ENCODE measurements around the gene GABRA5.

The GABRA5 gene

GRCh38 chr15:26934848-26935247 lies 68.0 kb downstream of the GABRA5 start:
- no peak for DNase-seq

GRCh38 chr15:26935322-26935721 lies 68.5 kb downstream of the GABRA5 start:
- no peak for DNase-seq

- no peak for DNase-seq
Observed at GRCh38 chr15:26936502-26936901, 69.6 kb downstream of the GABRA5 start.

- no peak for DNase-seq
Observed at GRCh38 chr15:26937134-26937533, 70.3 kb downstream of the GABRA5 start.

GRCh38 chr15:26939398-26939797 lies 72.5 kb downstream of the GABRA5 start:
- DNase-seq, result no peak

- no peak for DNase-seq
Observed at GRCh38 chr15:26941489-26941888, 74.6 kb downstream of the GABRA5 start.

- no peak for DNase-seq
Observed at GRCh38 chr15:26943866-26944265, 77.0 kb downstream of the GABRA5 start.

- DNase-seq, result no peak
Observed at GRCh38 chr15:26945046-26945445, 78.2 kb downstream of the GABRA5 start.

GRCh38 chr15:26950001-26950400 lies 83.1 kb downstream of the GABRA5 start:
- no peak for DNase-seq

- DNase-seq, result no peak
Observed at GRCh38 chr15:26954403-26954802, 87.5 kb downstream of the GABRA5 start.

- DNase-seq, result peak; percentile 72
Observed at GRCh38 chr15:26967719-26968269, 100.9 kb downstream of the GABRA5 start.

- no peak for DNase-seq
Observed at GRCh38 chr15:26968806-26969205, 101.9 kb downstream of the GABRA5 start.

- DNase-seq, result peak; percentile 26
Observed at GRCh38 chr15:26970712-26971210, 103.9 kb downstream of the GABRA5 start, which contains the start of gene GABRG3. TSS of gene GABRG3 (plus strand) at chr15:26971181.

GRCh38 chr15:26971271-26972018 lies 104.6 kb downstream of the GABRA5 start:
- DNase-seq, result no peak

GRCh38 chr15:26972636-26973035 lies 105.8 kb downstream of the GABRA5 start:
- DNase-seq, result peak; percentile 30

- DNase-seq, result peak; percentile 32
Observed at GRCh38 chr15:26974120-26974780, 107.4 kb downstream of the GABRA5 start.

- DNase-seq, result no peak
Observed at GRCh38 chr15:26981492-26981891, 114.6 kb downstream of the GABRA5 start.

GRCh38 chr15:26983822-26984221 lies 117.0 kb downstream of the GABRA5 start:
- no peak for DNase-seq

- no peak for DNase-seq
Observed at GRCh38 chr15:26985050-26985449, 118.2 kb downstream of the GABRA5 start.

- DNase-seq, result no peak
Observed at GRCh38 chr15:26996250-26996649, 129.4 kb downstream of the GABRA5 start.
